Prostate gland (tissue), 2 donors: ENCODE data around the gene IMMP1L. TPM values are rescaled to one million over a fixed set of nuclear protein-coding genes. Genes with fewer than 3 reads are reported as not detected.

Source experiments
- DNase-seq: peaks from one replicate; pipeline ENCODE4 v3.0.0-alpha.2; 2019; ENCODE audit warnings: low spot score
- H3K27ac ChIP-seq, 2 donors: fragments of 200-600 bp; sonication (generic); 2 replicates each; pipeline ENCODE4 v1.5.1; 2017 to 2019
- H3K27me3 ChIP-seq: fragments of 200-600 bp; sonication (generic); replicated peaks from 2 replicates; pipeline ENCODE4 v1.5.1; 2019; ENCODE audit not compliant: insufficient read depth
- H3K36me3 ChIP-seq, 2 donors: fragments of 200-600 bp; sonication (generic); 1 replicate in 1 of 2; 2 replicates in 1 of 2; pipeline versions ENCODE4 v1.5.1 to v1.8.1; 2017 to 2019
- H3K4me1 ChIP-seq: fragments of 200-600 bp; sonication (generic); replicated peaks from 2 replicates; pipeline ENCODE4 v1.5.1; 2019
- H3K4me3 ChIP-seq, 2 donors: fragments of 200-600 bp; sonication (generic); 2 replicates each; pipeline ENCODE4 v1.5.1; 2017 to 2019
- H3K9me3 ChIP-seq: fragments of 200-600 bp; sonication (generic); 2 replicates; pipeline ENCODE4 v1.5.1; 2017
- CTCF ChIP-seq, 4 experiments: fragments of 200-600 bp in 2 of 4; fragments of 450-650 bp in 2 of 4; sonication (generic) in 2 of 4; IDR thresholded peaks; 1 replicate in 3 of 4; 2 replicates in 1 of 4; pipeline ENCODE4 v1.5.1; 2016 to 2019; ENCODE audit warnings: antibody characterized with exemption in 4 of 4, mild to moderate bottlenecking in 2 of 4, moderate library complexity in 2 of 4
- POLR2A ChIP-seq: fragments of 450-650 bp; IDR thresholded peaks from one replicate; pipeline ENCODE4 v1.6.1; 2016; ENCODE audit warnings: antibody characterized with exemption, mild to moderate bottlenecking
- POLR2AphosphoS5 ChIP-seq: sonication (generic); formaldehyde crosslinking; IDR thresholded peaks from one replicate; pipeline ENCODE4 v1.6.1; 2017; ENCODE audit warnings: antibody characterized with exemption
- WGBS: methylation state at CpG from one replicate; pipeline ENCODE4 v1.1.5; 2018; 5-methylcytosine and 5-hydroxymethylcytosine counted together
- intact Hi-C: fragments of 100-400 bp; cut with DNase I; formaldehyde crosslinking; loops from one replicate; pipeline ENCODE4 v1.14.2; 2022
- total RNA-seq, 2 donors: library from RNA; depleted of rRNA; stranded (reverse); fragments of >200 nt; gene quantifications; one replicate each; pipeline ENCODE4 v1.1.0, GENCODE V29; 2016

The IMMP1L gene
- total RNA-seq, result 10 to 100 TPM; 25.2 to 72.9 TPM

GRCh38 chr11:31509429-31510345, at the start of gene IMMP1L, which contains the start of gene ELP4:
Gene IMMP1L (minus strand): TSS chr11:31509622. CDS start chr11:31463276, 46,346 bp downstream.
Gene ELP4 (plus strand): TSS chr11:31509767. CDS start chr11:31509785, 18 bp downstream.
- peaks cover 5% of the 10 kb centered on the region for H3K4me1 ChIP-seq
- TF ChIP-seq POLR2A, result peak; percentile 86
- peak; percentile 95 for TF ChIP-seq POLR2AphosphoS5
- peak in 2 of 4 experiments; percentile 11 to 22 for TF ChIP-seq CTCF (IDR thresholded peaks at IDR 0.05)
- under 1% methylated on average over 47 of the region's 47 CpGs for WGBS
- H3K4me3 ChIP-seq, result peak within 1 kb of the TSS; percentile 62 to 63
- intact Hi-C loops, result no loop called here
- peak within 1 kb of the TSS; percentile 76 to 82 for H3K27ac ChIP-seq
- DNase-seq, result peak; percentile 97
- no peaks in the 10 kb centered on the region for H3K36me3 ChIP-seq
- no peaks in the 10 kb centered on the region for H3K27me3 ChIP-seq
- no peaks in the 10 kb centered on the region for H3K9me3 ChIP-seq

GRCh38 chr11:31558001-31558400, 48.6 kb upstream of the IMMP1L start:
- 27% methylated on average over 2 of the region's 2 CpGs for WGBS
- no peaks in the 10 kb centered on the region for H3K4me1 ChIP-seq
- H3K27me3 ChIP-seq, result no peaks in the 10 kb centered on the region
- H3K9me3 ChIP-seq, result no peaks in the 10 kb centered on the region
- no peak overlapping the region for H3K4me3 ChIP-seq
- intact Hi-C loops, result no loop called here
- H3K36me3 ChIP-seq, result no peaks in the 10 kb centered on the region
- H3K27ac ChIP-seq, result no peak overlapping the region
- TF ChIP-seq CTCF (IDR thresholded peaks at IDR 0.05) (no peak), POLR2A (no peak), POLR2AphosphoS5 (no peak)
- no peak for DNase-seq

DNA sequence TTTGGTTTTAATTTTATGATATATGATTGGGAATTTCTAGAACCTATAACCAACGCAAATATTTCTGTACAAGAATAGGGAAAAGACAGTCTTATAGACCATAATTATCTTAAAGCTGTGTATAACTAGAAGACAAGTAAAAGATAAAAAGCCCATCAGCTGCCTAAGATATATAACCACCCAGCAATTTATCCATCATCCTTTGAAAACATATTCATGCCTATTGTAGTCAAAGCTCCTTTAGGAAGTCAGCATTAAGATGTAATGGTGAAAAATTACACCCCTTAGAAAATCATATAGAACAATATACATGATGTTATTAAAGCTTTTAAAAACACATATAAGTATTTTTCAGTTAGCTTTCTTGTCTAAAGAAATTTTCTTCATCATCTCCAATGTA, 46.5 kb upstream of the IMMP1L start:
- intact Hi-C loops, result no loop called here
- H3K36me3 ChIP-seq, result no peaks in the 10 kb centered on the region
- TF ChIP-seq POLR2A (no peak), CTCF (IDR thresholded peaks at IDR 0.05) (no peak), POLR2AphosphoS5 (no peak)
- no peak for DNase-seq
- H3K27me3 ChIP-seq, result no peaks in the 10 kb centered on the region
- H3K27ac ChIP-seq, result no peak overlapping the region
- no peak overlapping the region for H3K4me3 ChIP-seq
- 98% methylated on average over 1 of the region's 1 CpG for WGBS
- no peaks in the 10 kb centered on the region for H3K9me3 ChIP-seq
- no peaks in the 10 kb centered on the region for H3K4me1 ChIP-seq

GRCh38 chr11:31542862-31543261, 33.4 kb upstream of the IMMP1L start:
- Histone ChIP-seq H3K27ac (no peak overlapping the region), H3K4me1 (no peaks in the 10 kb centered on the region), H3K36me3 (no peaks in the 10 kb centered on the region), H3K4me3 (no peak overlapping the region), H3K9me3 (no peaks in the 10 kb centered on the region), H3K27me3 (no peaks in the 10 kb centered on the region)
- intact Hi-C loops, result no loop called here
- no peak for DNase-seq
- no peak for TF ChIP-seq CTCF (IDR thresholded peaks at IDR 0.05)
- no peak for TF ChIP-seq POLR2AphosphoS5
- TF ChIP-seq POLR2A, result no peak

DNA sequence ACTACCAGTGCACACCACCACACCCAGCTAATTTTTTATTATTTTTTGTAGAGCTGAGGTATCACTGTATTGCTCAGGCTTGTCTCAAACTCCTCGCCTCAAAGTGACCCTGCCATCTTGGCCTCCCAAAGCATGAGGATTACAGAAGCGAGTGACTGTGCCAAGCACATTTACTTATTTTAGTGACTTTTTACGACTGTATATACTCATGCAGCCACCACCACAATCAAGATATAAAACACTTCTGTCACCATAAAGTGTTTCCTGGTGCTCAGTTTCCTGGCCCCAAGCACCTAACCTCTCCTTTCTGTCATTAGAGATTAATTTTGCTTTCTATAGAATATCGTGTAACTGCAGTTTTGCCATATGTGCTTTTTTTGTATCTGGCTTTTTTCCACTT, 26.1 kb upstream of the IMMP1L start:
- H3K27ac ChIP-seq, result no peak overlapping the region
- H3K4me3 ChIP-seq, result no peak overlapping the region
- whole genome bisulfite sequencing, result 92% methylated on average over 4 of the region's 4 CpGs
- H3K4me1 ChIP-seq, result no peaks in the 10 kb centered on the region
- TF ChIP-seq CTCF (IDR thresholded peaks at IDR 0.05), result no peak
- TF ChIP-seq POLR2AphosphoS5, result no peak
- TF ChIP-seq POLR2A, result no peak
- no peaks in the 10 kb centered on the region for H3K27me3 ChIP-seq
- no peaks in the 10 kb centered on the region for H3K9me3 ChIP-seq
- no peak for DNase-seq
- intact Hi-C loops, result no loop called here
- no peaks in the 10 kb centered on the region for H3K36me3 ChIP-seq
